K562 (cell line): ENCODE results near the gene GPATCH3.

ENCODE experiments used
- E2F6 ChIP-seq, 2 experiments: IDR thresholded peaks; 2 replicates each; pipeline ENCODE4 v1.6.1; 2011; ENCODE audit warnings: borderline replicate concordance in 1 of 2, control low read depth in 1 of 2, low read depth in 1 of 2, low read length in 1 of 2, mild to moderate bottlenecking in 1 of 2, mixed read lengths in 1 of 2, moderate library complexity in 1 of 2; ENCODE audit not compliant: insufficient read depth in 1 of 2, insufficient read length in 1 of 2, poor library complexity in 1 of 2, severe bottlenecking in 1 of 2; ENCODE audit errors: extremely low read depth in 1 of 2
- HNRNPL ChIP-seq: fragments of 200-400 bp; formaldehyde crosslinking; IDR thresholded peaks from 2 replicates; pipeline ENCODE4 v1.6.1; 2017; ENCODE audit warnings: low read depth, mild to moderate bottlenecking, low read length
- IRF9 ChIP-seq: fragments of 450-650 bp; IDR thresholded peaks from 2 replicates; pipeline ENCODE4 v1.6.1; 2016; ENCODE audit warnings: missing biosample characterization, missing genetic modification characterization
- NFXL1 ChIP-seq: fragments of 450-650 bp; formaldehyde crosslinking; IDR thresholded peaks from 2 replicates; pipeline ENCODE4 v1.4.0; 2021; ENCODE audit warnings: mild to moderate bottlenecking
- POLR2AphosphoS2 ChIP-seq: IDR thresholded peaks from 2 replicates; pipeline ENCODE4 v1.6.1; 2012; ENCODE audit warnings: low read length, improper control_type of control experiment
- RAD21 ChIP-seq, 2 experiments: fragments of 250-450 bp in 1 of 2; fragments of 450-650 bp in 1 of 2; sonication (Bioruptor Pico) in 1 of 2; formaldehyde crosslinking in 1 of 2; IDR thresholded peaks in 1 of 2; conservative IDR thresholded peaks in 1 of 2; 2 replicates each; pipeline versions ENCODE4 v1.4.0 to v1.8.0; 2020 to 2022; ENCODE audit warnings: mild to moderate bottlenecking in 2 of 2, moderate library complexity in 1 of 2
- SAFB ChIP-seq: fragments of 200-400 bp; formaldehyde crosslinking; IDR thresholded peaks from 2 replicates; pipeline ENCODE4 v1.6.1; 2017; ENCODE audit warnings: low read depth, low read length, borderline replicate concordance
- SRSF7 ChIP-seq: fragments of 200-400 bp; formaldehyde crosslinking; optimal IDR thresholded peaks from 2 replicates; pipeline ENCODE3; 2017; ENCODE audit warnings: mild to moderate bottlenecking, low read depth, low read length
- TCF7 ChIP-seq: sonication (generic); IDR thresholded peaks from 2 replicates; pipeline ENCODE4 v1.6.1; 2016; ENCODE audit warnings: antibody characterized with exemption, borderline replicate concordance
- YY1 ChIP-seq, 3 experiments: IDR thresholded peaks; 2 replicates each; pipeline ENCODE4 v1.6.1; 2011; ENCODE audit warnings: low read length in 2 of 3, mild to moderate bottlenecking in 2 of 3, moderate library complexity in 2 of 3, borderline replicate concordance in 1 of 3, control low read depth in 1 of 3, low read depth in 1 of 3; ENCODE audit not compliant: insufficient read depth in 3 of 3, insufficient replicate concordance in 2 of 3, control insufficient read depth in 1 of 3, insufficient read length in 1 of 3; ENCODE audit errors: extremely low read depth in 1 of 3
- ZNF586 ChIP-seq: fragments of 450-650 bp; formaldehyde crosslinking; conservative IDR thresholded peaks from 2 replicates; pipeline ENCODE4 v1.4.0; 2020; ENCODE audit warnings: mild to moderate bottlenecking, moderate library complexity

GRCh38 chr1:26894263-26894662 lies 6.0 kb downstream of the GPATCH3 start:
- TF ChIP-seq ZNF586 (no peak), YY1 (IDR thresholded peaks at IDR 0.05; ENCODE audit: borderline replicate concordance in 1 of 3, control insufficient read depth in 1 of 3, extremely low read depth in 1 of 3, insufficient read depth in 3 of 3, insufficient read length in 1 of 3, insufficient replicate concordance in 2 of 3, low read depth in 1 of 3, low read length in 2 of 3) (no peak), SAFB (no peak), POLR2AphosphoS2 (no peak), E2F6 (IDR thresholded peaks at IDR 0.05; ENCODE audit: borderline replicate concordance in 1 of 2, extremely low read depth in 1 of 2, insufficient read depth in 1 of 2, insufficient read length in 1 of 2, low read depth in 1 of 2, low read length in 1 of 2, poor library complexity in 1 of 2, severe bottlenecking in 1 of 2) (no peak), TCF7 (no peak), HNRNPL (no peak), NFXL1 (no peak), IRF9 (no peak), SRSF7 (no peak), RAD21 (CRISPR knock-in tag; conservative IDR thresholded peaks at IDR 0.05 in 1 of 2, IDR thresholded peaks at IDR 0.05 in 1 of 2) (no peak)
